ENCODE data around the gene GRAMD2B. TPM values are rescaled to one million over a fixed set of nuclear protein-coding genes. Genes with fewer than 3 reads are reported as not detected.
A peak's percentile ranks its signal among the peaks of the same experiment; 100 is the strongest.

Gene GRAMD2B
- total RNA-seq, 1 donor from 2014 or later, result 8.5 TPM

DNA sequence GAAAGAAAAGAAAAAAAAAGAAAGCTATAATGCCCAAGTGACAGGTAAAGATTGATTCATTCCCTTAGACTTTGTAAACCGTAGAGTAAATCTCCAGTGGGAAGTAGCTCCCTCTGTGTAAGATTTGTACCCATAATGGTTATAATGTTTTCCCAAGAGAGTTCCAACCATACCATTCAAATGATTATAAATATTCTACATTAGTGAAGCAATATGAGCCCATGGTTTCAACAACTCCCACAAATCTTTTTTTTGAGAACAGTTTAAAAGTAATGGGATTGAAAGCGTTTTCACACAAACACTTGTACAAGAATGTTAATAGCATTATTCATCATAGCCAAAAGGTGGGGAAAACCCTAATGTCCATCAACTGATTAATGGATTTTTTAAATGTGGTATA lies 58.0 kb downstream of the GRAMD2B start:
- ATAC-seq, result no peak

DNA sequence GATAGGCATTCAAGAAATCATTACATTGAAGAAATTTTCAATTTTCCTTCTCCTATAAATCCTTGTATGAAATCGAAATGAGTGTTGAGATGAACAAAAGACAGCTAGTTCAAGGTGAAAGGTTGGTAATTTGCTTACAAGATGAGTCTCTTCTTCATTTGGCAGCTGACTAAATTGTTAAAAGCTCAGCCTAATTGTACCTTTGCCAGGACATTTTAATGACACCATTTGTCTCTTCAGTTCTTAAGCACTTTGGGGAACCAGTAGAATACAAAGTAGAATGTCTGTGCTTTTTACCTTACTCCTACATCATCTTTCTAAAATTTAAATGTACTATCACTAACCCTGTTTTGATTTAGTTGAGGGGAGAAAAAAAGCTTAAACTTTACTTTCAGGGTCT lies 59.4 kb downstream of the GRAMD2B start:
- ATAC-seq, result no peak

GRCh38 chr5:126483156-126483555 lies 59.9 kb downstream of the GRAMD2B start:
- no peak for ATAC-seq

DNA sequence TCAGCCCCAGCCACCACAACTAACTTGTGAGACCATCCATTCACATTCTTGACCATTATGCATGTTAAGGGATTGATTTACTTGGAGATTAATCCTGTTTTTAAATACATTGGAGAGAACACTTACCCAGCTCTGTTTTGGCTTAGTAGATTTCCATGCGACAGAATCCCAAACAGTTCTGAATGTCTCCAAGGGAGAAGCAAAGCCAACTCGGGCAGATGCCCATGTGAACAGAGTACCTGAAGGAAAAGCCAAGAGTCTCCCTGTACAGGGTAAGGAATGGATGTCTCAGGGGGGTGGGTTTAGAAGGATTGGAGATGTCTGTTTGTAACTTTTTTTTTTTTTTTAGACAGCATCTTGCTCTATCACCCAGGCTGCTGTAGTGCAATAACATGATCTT lies 61.0 kb downstream of the GRAMD2B start:
- no peak for ATAC-seq

- no peak for ATAC-seq
These were observed 63.1 kb downstream of the GRAMD2B start for GRCh38 chr5:126486332-126486731.

DNA sequence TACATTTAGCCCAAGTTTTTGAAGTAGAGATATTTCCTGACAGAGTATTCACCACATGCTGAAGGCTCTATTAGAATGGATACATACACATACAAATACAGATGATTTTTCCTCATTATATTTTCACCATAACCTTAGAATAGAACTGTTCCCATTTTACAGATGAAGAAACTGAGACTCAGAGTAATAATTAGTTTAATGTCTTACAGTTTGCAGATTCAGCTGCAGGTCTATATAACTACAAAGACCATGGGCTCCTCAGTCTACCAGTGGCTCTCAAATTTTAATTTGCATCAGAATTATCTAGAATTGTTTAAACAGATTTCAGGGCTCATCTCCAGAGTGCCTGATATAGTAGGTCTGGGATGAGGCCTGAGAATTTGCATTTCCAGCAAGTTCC lies 64.4 kb downstream of the GRAMD2B start:
- no peak for ATAC-seq

GRCh38 chr5:126488443-126489065 lies 65.3 kb downstream of the GRAMD2B start:
- ATAC-seq, result no peak

DNA sequence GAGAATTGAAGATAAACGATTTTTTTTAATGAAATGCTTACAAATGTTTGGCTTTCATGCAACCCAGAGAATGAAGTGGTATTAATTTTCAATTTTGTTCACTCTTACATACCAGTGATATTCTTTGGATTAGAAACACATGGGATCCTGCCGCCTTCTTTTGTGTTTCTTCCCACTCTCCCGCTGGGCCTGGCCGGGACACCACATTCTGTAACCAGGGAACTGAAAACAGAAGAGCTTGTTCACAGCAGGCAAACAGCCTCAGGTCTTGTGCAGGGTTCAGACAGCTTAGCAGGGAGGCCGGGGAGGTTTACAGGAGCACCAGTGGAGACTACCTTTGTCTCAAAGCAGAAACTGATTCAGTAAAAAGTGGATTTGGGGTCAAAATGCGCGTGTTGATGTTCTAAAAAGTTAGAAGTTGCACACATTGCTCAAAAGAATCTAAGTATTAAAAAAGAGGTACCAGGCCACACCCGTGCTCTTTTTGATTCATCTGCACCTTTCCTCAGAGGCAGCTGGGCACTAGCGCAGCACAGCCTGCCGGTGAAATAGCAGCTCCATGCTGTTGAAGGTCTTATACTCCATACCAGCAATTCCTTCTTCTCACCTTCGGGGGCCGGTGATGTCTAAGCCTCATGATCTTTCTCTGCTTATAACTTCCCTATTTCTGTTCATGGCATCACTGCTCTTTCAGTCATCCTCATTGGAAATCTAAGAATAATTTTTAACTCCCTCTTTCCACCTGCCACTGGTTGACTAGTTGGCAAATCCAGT lies 67.1 kb downstream of the GRAMD2B start:
- no peak for ATAC-seq

- ATAC-seq, result no peak
These were observed 69.7 kb downstream of the GRAMD2B start for GRCh38 chr5:126492939-126493338.

GRCh38 chr5:126494393-126494792 lies 71.2 kb downstream of the GRAMD2B start:
- no peak for ATAC-seq

- ATAC-seq, result no peak
These were observed 74.3 kb downstream of the GRAMD2B start for GRCh38 chr5:126497506-126497905.

DNA sequence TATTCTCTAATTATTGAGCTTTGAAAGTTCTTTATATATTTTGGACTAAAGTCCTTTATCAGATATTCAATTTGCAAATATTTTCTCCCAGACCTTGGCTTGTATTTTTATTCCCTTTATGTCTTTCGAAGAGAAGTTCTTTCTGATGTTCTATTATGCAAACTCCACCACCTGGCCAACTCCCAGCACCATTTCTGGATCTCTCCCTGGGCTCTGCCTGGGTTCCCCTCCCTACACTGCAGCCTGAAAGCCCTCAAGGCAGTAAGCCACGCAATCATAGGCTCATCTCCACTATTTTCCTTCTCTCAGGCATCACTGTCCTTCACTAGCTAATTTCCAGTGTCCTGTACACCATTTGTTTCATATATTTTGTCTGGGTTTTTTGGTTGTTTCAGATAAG lies 76.1 kb downstream of the GRAMD2B start:
- ATAC-seq, result no peak

DNA sequence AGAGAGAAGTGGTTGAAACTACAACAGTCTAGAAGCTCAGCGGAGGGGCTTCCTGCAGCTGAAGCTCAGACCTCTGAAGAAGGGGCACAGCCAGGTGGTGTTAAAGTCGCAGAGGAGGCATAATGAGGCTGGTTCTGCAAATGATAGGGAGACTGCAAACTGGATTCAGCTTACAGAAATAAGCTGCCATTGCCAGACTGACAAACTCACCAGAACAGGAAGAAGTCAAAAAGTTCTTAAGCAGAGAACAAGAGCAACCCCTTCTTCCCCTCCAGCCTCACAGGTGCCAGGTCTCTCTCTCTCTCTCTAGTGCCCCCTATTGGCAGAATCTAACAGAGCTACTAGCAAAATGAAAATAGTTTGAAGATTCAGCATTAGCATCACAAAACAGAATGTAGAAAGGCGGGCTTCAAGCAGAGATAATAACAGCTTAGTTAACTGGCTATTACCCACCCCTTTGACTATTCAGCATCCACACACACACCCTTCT lies 76.7 kb downstream of the GRAMD2B start:
- no peak for ATAC-seq

DNA sequence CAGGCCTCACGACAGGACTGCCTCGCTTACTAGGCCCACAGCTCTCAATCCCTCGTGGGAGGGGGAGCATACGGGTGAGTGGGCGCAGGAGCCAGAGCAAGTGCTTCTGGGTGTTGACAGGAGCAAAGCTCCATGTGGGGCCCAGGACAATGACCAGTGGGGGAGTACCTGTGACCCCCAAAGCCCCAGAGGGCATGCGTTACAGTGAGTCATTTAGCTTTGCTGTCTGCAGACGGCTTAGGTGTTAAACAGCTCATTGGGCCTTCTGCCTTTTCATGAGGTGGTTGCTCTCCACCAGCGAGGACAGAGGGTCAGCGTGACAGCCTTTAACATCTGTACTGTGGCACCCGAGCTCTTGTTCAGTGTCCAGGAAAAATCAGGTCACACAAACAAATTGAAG lies 78.2 kb downstream of the GRAMD2B start:
- ATAC-seq, result no peak

GRCh38 chr5:126503602-126504104 lies 80.4 kb downstream of the GRAMD2B start:
- ATAC-seq, result peak; percentile 69

DNA sequence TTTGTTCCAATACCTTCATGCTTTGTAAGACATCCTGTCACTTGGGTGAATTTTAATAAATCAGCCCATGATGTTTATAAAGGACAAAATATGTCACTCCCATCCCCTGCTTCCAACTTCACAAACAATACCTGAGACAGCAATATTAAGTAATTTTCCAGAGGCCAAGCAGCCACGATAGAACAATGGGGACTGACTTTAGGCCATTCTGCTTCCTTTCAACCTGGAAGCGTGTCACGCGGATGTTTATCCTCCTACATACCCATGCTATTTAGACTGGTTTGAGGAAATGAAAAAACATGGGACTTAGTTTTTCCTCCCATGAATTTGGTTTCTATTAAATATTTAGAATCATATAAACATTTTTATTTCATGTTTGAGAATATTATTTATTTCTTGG lies 82.9 kb downstream of the GRAMD2B start:
- ATAC-seq, result no peak

GRCh38 chr5:126508251-126508961 lies 85.2 kb downstream of the GRAMD2B start:
- ATAC-seq, result no peak

- ATAC-seq, result peak; percentile 42
These were observed 85.7 kb downstream of the GRAMD2B start for GRCh38 chr5:126508962-126509279.

- no peak for ATAC-seq
These were observed 86.1 kb downstream of the GRAMD2B start for GRCh38 chr5:126509339-126509738.

GRCh38 chr5:126511961-126512360 lies 88.8 kb downstream of the GRAMD2B start:
- no peak for ATAC-seq

GRCh38 chr5:126512451-126512850 lies 89.2 kb downstream of the GRAMD2B start:
- no peak for ATAC-seq

DNA sequence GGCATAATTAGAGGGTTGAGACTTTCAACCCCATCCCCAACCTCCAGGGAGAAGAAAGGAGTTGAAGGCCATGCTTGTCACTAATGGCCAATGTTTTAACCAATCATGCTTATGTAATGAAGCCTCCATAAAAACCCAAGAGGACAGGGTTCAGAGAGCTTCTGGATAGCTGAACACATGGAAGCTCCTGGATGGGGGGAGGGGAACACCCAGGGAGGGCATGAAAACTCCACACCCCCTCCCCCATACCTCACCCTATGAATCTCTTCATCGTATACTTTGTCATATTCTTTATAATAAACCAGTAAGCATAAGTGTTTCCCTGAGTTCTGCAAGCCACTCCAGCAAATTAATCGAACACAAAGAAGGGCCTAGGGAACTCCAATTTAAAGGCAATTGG lies 90.1 kb downstream of the GRAMD2B start:
- ATAC-seq, result no peak

DNA sequence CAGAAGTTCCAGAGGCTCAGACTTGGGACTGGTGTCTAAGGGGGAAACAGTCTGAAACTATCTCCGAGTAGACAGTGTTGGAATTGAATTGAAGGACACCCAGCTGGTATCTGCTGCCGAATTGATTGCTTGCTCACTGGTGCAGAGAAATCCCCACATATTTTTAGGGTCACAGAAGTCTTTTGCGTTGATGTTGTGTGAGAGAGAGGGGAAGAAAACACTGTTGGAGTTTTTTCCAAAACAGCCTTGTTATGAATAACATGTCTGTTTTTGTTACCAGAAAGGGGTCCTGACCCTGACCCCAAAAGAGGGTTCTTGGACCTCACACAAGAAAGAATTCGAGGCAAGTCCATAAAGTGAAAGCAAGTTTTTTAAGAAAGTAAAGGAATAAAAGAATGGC lies 90.5 kb downstream of the GRAMD2B start:
- ATAC-seq, result no peak

GRCh38 chr5:126514131-126514557 lies 90.9 kb downstream of the GRAMD2B start:
- ATAC-seq, result no peak

Data from esophagus mucosa (tissue), 1 donor.